22Rv1 (cell line): ENCODE results near the gene TRDN.

ENCODE experiments used
- ZFX ChIP-seq: fragments of 450-650 bp; IDR thresholded peaks from 2 replicates; pipeline ENCODE4 v1.6.1; 2017; ENCODE audit warnings: antibody characterized with exemption, borderline replicate concordance
- TF ChIP-seq, protein P1 (sequence below): fragments of 450-650 bp; IDR thresholded peaks from 2 replicates; pipeline ENCODE4 v1.5.1; 2017; ENCODE audit warnings: mild to moderate bottlenecking

- TF ChIP-seq, protein P1, sequence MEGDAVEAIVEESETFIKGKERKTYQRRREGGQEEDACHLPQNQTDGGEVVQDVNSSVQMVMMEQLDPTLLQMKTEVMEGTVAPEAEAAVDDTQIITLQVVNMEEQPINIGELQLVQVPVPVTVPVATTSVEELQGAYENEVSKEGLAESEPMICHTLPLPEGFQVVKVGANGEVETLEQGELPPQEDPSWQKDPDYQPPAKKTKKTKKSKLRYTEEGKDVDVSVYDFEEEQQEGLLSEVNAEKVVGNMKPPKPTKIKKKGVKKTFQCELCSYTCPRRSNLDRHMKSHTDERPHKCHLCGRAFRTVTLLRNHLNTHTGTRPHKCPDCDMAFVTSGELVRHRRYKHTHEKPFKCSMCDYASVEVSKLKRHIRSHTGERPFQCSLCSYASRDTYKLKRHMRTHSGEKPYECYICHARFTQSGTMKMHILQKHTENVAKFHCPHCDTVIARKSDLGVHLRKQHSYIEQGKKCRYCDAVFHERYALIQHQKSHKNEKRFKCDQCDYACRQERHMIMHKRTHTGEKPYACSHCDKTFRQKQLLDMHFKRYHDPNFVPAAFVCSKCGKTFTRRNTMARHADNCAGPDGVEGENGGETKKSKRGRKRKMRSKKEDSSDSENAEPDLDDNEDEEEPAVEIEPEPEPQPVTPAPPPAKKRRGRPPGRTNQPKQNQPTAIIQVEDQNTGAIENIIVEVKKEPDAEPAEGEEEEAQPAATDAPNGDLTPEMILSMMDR, result no peak
- TF ChIP-seq ZFX, result no peak
Observed at GRCh38 chr6:123587838-123588545, 48.8 kb downstream of the TRDN start.
